Tibial nerve (tissue), 4 donors: Measurements from ENCODE around the gene CD6.

Source experiments
- CTCF ChIP-seq, 5 experiments: fragments of 200-600 bp in 3 of 5; fragments of 450-650 bp in 2 of 5; sonication (generic) in 3 of 5; IDR thresholded peaks; one replicate each; pipeline ENCODE4 v1.5.1; 2016 to 2019; ENCODE audit warnings: antibody characterized with exemption in 5 of 5, mild to moderate bottlenecking in 3 of 5, moderate library complexity in 2 of 5
- EP300 ChIP-seq, 2 donors: sonication (generic); formaldehyde crosslinking; IDR thresholded peaks; one replicate each; pipeline ENCODE4 v1.6.1; 2017; ENCODE audit warnings: antibody characterized with exemption in 2 of 2, mild to moderate bottlenecking in 1 of 2
- POLR2A ChIP-seq, 2 donors: fragments of 450-650 bp; IDR thresholded peaks; one replicate each; pipeline ENCODE4 v1.6.1; 2017; ENCODE audit warnings: antibody characterized with exemption in 2 of 2, mild to moderate bottlenecking in 2 of 2, moderate library complexity in 2 of 2

- no peak for TF ChIP-seq CTCF (IDR thresholded peaks at IDR 0.05)
- no peak for TF ChIP-seq EP300 (IDR thresholded peaks at IDR 0.05)
- no peak for TF ChIP-seq POLR2A (IDR thresholded peaks at IDR 0.05)
Observed at GRCh38 chr11:60954421-60954820, 17.1 kb upstream of the CD6 start.
